Fibroblast of gingiva (primary cell): ENCODE data around the gene ILF2.
"Not testable (repeated sequence)": the region's sequence is repeated elsewhere in the genome, so short reads cannot be mapped to it uniquely, and the experiment has no call there.

Experiments used
- DNase-seq: peaks from one replicate; pipeline ENCODE4 v3.0.0-alpha.2; 2011; ENCODE audit warnings: low read depth

ILF2 gene

GRCh38 chr1:153670859-153671627 lies at the start of gene ILF2:
Gene ILF2, minus strand, starts transcription at chr1:153670993. Its CDS starts 71 bp downstream, at chr1:153670922.
- DNase-seq: peak; percentile 100

DNA sequence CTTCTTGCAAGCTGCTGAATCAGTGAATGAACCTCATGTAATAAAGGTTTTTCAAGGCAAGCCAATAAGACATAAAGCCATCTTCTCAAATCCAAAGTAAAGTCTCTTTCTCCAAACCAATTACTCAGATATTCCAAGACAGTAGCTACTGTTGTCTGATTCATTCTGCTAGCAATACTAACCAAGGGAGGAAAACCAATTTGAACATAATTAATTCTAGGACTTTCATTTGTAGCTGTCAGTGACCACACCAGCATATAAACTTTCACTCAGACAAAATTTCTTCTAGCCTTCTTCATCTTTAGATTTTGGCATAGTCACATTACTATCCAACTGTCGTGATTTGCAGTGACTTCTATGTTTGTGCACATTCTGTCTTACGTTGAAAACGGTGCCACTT lies 46.5 kb upstream of the ILF2 start:
- no peak for DNase-seq

DNA sequence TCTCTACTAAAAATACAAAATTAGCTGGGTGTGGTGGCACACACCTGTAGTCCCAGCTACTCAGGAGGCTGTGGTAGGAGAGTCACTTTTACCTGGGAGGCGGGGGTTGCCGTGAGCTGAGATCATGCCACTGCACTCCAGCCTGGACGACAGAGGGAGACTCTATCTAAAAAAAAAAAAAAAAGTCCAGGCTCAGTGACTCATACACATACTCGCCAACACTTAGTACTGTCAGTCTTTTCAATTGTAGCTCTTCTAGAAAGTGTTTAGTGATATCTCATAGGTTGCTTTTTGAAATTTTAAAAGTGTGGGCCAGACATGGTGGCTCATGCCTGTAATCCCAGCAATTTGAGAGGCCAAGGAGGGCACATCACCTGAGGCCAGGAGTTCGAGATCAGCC lies 45.4 kb upstream of the ILF2 start:
- not testable (repeated sequence) for DNase-seq

DNA sequence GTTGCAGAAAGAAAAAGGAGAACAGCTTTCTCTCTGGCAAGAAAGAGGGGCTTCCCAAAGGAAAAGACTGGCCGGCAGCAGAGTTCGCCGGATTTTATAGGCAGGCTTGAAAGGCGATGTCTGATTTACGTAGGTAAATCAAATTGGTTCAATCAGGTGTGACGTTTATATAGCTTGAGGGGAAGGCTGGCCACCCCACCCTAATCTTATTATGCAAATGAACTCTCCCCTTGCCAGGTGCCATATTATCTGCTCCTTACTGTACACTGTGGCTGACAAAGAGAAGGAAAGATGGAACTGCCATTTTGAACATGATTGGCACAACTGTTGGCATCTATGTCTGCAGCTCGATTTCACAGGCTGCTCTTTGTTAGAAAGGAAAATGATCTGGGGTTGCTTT lies 40.2 kb upstream of the ILF2 start:
- no peak for DNase-seq

DNA sequence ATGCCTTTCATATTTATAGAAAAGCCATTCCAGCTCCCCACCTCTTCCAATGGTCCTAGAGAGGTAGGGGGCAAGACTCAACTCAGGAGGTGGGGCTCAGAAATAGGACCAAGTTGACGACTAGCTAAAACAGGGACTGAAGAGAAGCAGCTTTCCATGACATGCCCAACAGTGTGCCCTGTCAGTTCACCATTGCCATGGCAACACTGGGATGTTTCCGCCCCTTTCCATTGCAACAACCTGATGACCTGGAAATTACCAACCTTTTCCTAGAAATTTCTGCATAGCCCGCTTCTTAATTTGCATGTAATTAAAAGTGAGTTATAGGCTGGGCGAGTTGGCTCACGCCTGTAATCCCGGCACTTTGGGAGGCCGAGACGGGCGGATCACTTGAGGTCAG lies 34.7 kb upstream of the ILF2 start:
- DNase-seq: no peak

GRCh38 chr1:153699768-153700167 lies 29.0 kb upstream of the ILF2 start:
- no peak for DNase-seq

DNA sequence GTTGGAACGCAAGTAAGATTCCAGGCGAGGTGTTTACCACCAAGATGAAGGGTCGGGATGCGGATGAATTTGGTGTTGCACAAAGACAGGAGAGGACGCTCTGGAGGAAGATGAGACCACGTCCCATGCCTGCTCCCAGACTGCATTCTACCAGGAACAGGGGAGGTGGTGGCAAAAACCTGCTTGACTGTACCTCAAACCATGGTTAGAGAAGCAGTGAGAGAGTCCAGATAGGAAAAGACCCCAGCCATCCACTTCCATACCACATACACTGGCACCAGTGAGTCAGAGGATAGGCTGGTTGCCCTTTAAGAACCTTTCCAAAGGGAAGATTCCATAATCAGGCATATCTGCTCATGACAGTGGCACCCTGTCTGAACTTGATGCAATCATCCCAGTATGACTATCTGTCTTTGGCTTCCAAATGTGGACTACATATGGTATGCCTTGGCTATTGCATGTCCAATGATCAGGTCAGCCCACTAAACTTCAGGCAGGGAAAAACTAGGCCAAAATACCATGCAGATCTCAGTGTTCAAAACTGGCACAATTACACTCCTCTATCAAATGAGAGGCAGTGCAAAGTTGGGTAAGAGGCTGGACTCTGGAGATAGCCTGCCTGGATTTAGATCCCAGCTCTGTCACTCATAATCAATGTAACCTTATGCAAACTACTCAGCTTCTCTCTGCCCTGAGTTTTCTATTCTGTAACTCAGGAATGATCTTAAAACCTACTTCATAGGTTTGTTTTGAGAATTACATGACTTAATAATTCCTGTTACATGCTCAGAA lies 28.3 kb upstream of the ILF2 start:
- DNase-seq: peak; percentile 68

DNA sequence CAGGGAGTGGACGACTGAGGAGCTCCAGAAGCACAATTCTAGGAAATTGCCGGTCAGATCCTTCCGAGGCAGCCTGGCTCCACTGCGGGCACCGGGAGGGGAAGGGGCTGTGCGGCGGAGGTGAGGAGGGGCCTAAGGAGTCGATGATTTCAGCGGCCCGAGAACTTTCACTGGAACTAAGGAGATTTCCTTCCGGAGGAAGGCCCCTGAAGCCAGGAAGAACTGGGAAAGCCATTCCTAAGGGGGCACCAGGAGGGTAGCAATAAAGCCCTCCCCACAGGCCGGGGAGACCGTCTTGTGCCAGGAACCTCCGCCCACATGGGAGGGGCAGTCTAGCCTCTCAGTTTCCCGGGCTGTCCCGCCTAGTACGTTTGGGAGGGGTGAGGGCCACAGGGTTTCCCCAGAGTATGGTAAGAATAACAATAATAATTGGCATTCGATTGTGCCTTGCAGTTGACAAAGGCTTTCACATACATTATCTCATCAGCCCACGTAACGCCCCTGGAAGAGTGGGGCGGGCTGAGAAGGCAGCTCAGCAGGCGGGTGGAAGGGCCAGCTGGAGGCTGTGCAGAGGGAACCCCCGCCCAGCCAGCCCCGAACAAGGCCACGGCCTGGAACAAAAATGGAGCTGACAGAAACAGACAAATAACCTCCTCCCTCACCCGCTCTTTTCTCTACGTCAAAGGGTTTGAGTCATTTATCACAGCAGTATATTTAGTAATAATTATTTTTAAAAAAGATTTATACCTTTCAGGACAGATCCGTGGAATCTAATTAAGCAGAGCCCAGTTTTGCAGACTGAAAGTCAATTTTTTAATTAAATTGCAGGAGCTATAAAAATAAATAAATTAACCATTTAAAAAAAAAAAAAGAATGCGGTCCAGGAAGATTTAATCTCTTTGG lies 27.5 kb upstream of the ILF2 start:
- DNase-seq: no peak

- no peak for DNase-seq
These were observed 26.6 kb upstream of the ILF2 start for GRCh38 chr1:153697191-153698019.

GRCh38 chr1:153696741-153697140 lies 25.9 kb upstream of the ILF2 start:
- DNase-seq: no peak

DNA sequence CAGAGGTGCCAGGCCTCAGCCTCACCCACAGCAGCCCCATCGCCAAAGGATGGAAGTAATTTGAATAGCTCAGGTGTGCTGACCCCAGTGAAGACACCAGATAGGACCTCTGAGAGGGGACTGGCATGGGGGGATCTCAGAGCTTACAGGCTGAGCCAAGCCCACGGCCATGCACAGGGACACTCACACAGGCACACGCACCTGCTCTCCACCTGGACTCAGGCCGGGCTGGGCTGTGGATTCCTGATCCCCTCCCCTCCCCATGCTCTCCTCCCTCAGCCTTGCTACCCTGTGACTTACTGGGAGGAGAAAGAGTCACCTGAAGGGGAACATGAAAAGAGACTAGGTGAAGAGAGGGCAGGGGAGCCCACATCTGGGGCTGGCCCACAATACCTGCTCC lies 22.7 kb upstream of the ILF2 start:
- no peak for DNase-seq

GRCh38 chr1:153688736-153689328 lies 18.0 kb upstream of the ILF2 start:
- DNase-seq: no peak

GRCh38 chr1:153688276-153688675 lies 17.5 kb upstream of the ILF2 start:
- DNase-seq: no peak

GRCh38 chr1:153687346-153688125 lies 16.7 kb upstream of the ILF2 start:
- DNase-seq: no peak

GRCh38 chr1:153685544-153686340 lies 14.9 kb upstream of the ILF2 start:
- DNase-seq: no peak

- DNase-seq: no peak
These were observed 14.1 kb upstream of the ILF2 start for GRCh38 chr1:153684892-153685291.

- DNase-seq: no peak
These were observed 13.1 kb upstream of the ILF2 start for GRCh38 chr1:153683854-153684253.

- DNase-seq: no peak
These were observed 11.9 kb upstream of the ILF2 start for GRCh38 chr1:153682730-153683129.

- DNase-seq: no peak
These were observed 9.3 kb upstream of the ILF2 start for GRCh38 chr1:153680120-153680403.
